Measurements from ENCODE around the gene COL20A1. TPM values are rescaled to one million over a fixed set of nuclear protein-coding genes. Genes with fewer than 3 reads are reported as not detected.

COL20A1 gene
- total RNA-seq, 1 experiment from 2014 or later, result 0.23 TPM

- no peak for DNase-seq (ENCODE audit: low read depth, low spot score)
- H3K27me3 ChIP-seq (ENCODE audit: control insufficient read depth, insufficient read depth, low read length), result no peaks in the 10 kb centered on the region
- no peaks in the 10 kb centered on the region for H3K36me3 ChIP-seq (ENCODE audit: control insufficient read depth, insufficient read depth, low read length)
- in situ Hi-C loops (cut with HindIII; ENCODE audit: low pct_unique_long_range_greater_than_20kb, low sequenced_read_pairs), result loop anchor here (25.0 kb wide), 1 partner anchor 88 kb away; the partner anchor contains the start of gene COL20A1
- no peak overlapping the region for H3K27ac ChIP-seq (ENCODE audit: low read length)
- H3K4me3 ChIP-seq (ENCODE audit: low read depth in 2 of 2, low read length in 2 of 2), result no peak overlapping the region
- BruUV-seq (replicated peaks), result no TSS peak
- intact Hi-C loops (cut with micrococcal nuclease; ENCODE audit: unreplicated experiment), result no loop called here
- H3K9me3 ChIP-seq (ENCODE audit: control insufficient read depth, insufficient read depth, low read depth, low read length), result no peaks in the 10 kb centered on the region
- TF ChIP-seq POLR2AphosphoS5 (IDR thresholded peaks at IDR 0.05; ENCODE audit: low read depth, low read length), result no peak
- ChIA-PET POLR2A (no interaction called here), CTCF (no interaction called here)
- no peaks in the 10 kb centered on the region; the same call in 1 of the 2 replicates for H3K4me1 ChIP-seq (ENCODE audit: control insufficient read depth, insufficient read depth, low read length)
- no peak for ATAC-seq
These were observed 82.5 kb downstream of the COL20A1 start for GRCh38 chr20:63375438-63375837.

GRCh38 chr20:63376283-63377250 lies 83.6 kb downstream of the COL20A1 start:
- no peaks in the 10 kb centered on the region for H3K27me3 ChIP-seq (ENCODE audit: control insufficient read depth, insufficient read depth, low read length)
- intact Hi-C loops (cut with micrococcal nuclease; ENCODE audit: unreplicated experiment), result no loop called here
- in situ Hi-C loops (cut with HindIII; ENCODE audit: low pct_unique_long_range_greater_than_20kb, low sequenced_read_pairs), result loop anchor here (25.0 kb wide), 1 partner anchor 89 kb away; the partner anchor contains the start of gene COL20A1

More at GRCh38 chr20:63376283-63377250, 83.6 kb downstream of the COL20A1 start:
- ATAC-seq, result no peak
- H3K27ac ChIP-seq (ENCODE audit: low read length), result no peak overlapping the region
- CTCF ChIA-PET, result interaction anchor here (0.9 to 1.3 kb wide), 2 partner anchors 55 to 67 kb away, joined by 4 to 6 read pairs; no protein-coding TSS in a partner anchor
- no TSS peak for BruUV-seq (replicated peaks)
- no peaks in the 10 kb centered on the region; the same call in 1 of the 2 replicates for H3K4me1 ChIP-seq (ENCODE audit: control insufficient read depth, insufficient read depth, low read length)
- DNase-seq (ENCODE audit: low read depth, low spot score), result no peak
- no peaks in the 10 kb centered on the region for H3K9me3 ChIP-seq (ENCODE audit: control insufficient read depth, insufficient read depth, low read depth, low read length)
- no peak overlapping the region for H3K4me3 ChIP-seq (ENCODE audit: low read depth in 2 of 2, low read length in 2 of 2)
- TF ChIP-seq REST (IDR thresholded peaks at IDR 0.05; ENCODE audit: insufficient read depth in 1 of 2, low read depth in 2 of 2, low read length in 1 of 2) (no peak), POLR2AphosphoS5 (IDR thresholded peaks at IDR 0.05; ENCODE audit: low read depth, low read length) (no peak), TCF7L2 (IDR thresholded peaks at IDR 0.05; ENCODE audit: low read depth, low read length) (no peak), CTCF (IDR thresholded peaks at IDR 0.05) (no peak), SIN3A (IDR thresholded peaks at IDR 0.05; ENCODE audit: borderline replicate concordance, insufficient read depth, low read depth, low read length) (no peak)
- POLR2A ChIA-PET, result no interaction called here
- no peaks in the 10 kb centered on the region for H3K36me3 ChIP-seq (ENCODE audit: control insufficient read depth, insufficient read depth, low read length)
